HG03460 (cell line): ENCODE data around the gene COL20A1.

Source experiments
- ATAC-seq: cut with Tn5 transposase; IDR thresholded peaks from one replicate; pipeline ENCODE4 v1.9.1; 2021; ENCODE audit not compliant: unreplicated experiment

Gene COL20A1

GRCh38 chr20:63306673-63307537, 13.9 kb downstream of the COL20A1 start:
- no peak for ATAC-seq

- no peak for ATAC-seq
Measured at GRCh38 chr20:63307538-63308217, 14.7 kb downstream of the COL20A1 start.

- no peak for ATAC-seq
Measured at GRCh38 chr20:63308218-63308911, 15.4 kb downstream of the COL20A1 start.

- ATAC-seq, result no peak
Measured at GRCh38 chr20:63309261-63310071, 16.5 kb downstream of the COL20A1 start.

GRCh38 chr20:63310265-63310991, 17.4 kb downstream of the COL20A1 start:
- no peak for ATAC-seq

GRCh38 chr20:63311186-63311832, 18.3 kb downstream of the COL20A1 start:
- no peak for ATAC-seq

GRCh38 chr20:63311833-63312243, 18.9 kb downstream of the COL20A1 start:
- ATAC-seq, result no peak

- no peak for ATAC-seq
Measured at GRCh38 chr20:63312273-63312672, 19.3 kb downstream of the COL20A1 start.

- ATAC-seq, result no peak
Measured at GRCh38 chr20:63312690-63313348, 19.8 kb downstream of the COL20A1 start.

- ATAC-seq, result no peak
Measured at GRCh38 chr20:63313349-63314014, 20.5 kb downstream of the COL20A1 start.

GRCh38 chr20:63314015-63314471, 21.1 kb downstream of the COL20A1 start:
- no peak for ATAC-seq

GRCh38 chr20:63314566-63315239, 21.7 kb downstream of the COL20A1 start:
- no peak for ATAC-seq

- ATAC-seq, result no peak
Measured at GRCh38 chr20:63315240-63315689, 22.3 kb downstream of the COL20A1 start.

- ATAC-seq, result no peak
Measured at GRCh38 chr20:63315731-63316491, 22.9 kb downstream of the COL20A1 start.

GRCh38 chr20:63316502-63316921, 23.5 kb downstream of the COL20A1 start:
- ATAC-seq, result no peak

GRCh38 chr20:63317061-63317460, 24.1 kb downstream of the COL20A1 start:
- no peak for ATAC-seq
